ENCODE measurements around the gene KIAA0232.

KIAA0232 gene

DNA sequence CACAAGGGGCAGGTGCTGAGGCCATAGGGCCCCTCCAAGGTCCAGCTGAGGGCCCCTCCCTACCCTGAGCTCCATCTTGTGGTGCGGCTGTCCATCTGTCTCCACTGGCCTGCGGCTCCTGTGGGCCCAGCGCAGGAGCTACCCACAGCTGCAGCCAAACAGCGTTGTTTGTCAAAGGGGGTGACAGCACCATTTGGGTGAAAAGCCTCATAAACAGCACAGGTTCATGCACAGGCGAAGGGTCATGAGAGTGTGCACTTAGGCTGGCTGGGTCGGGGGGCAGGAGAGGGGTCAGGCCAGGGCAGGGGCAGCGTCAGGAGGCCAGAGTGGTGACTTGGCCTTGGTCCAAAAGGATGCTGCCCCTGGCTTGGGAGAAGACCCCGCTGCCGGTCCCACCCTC is 34.2 kb upstream of the KIAA0232 start:
- H3K27me3 ChIP-seq (ENCODE audit: control insufficient read depth, insufficient read depth, low read length), result no peaks in the 10 kb centered on the region
- no peak overlapping the region for H3K4me3 ChIP-seq (ENCODE audit: low read depth, low read length)
- H3K27ac ChIP-seq, result no peak overlapping the region
- H3K36me3 ChIP-seq (ENCODE audit: control insufficient read depth, insufficient read depth, low read length), result no peaks in the 10 kb centered on the region
- H3K4me1 ChIP-seq, result no peaks in the 10 kb centered on the region
- TF ChIP-seq, protein P1, sequence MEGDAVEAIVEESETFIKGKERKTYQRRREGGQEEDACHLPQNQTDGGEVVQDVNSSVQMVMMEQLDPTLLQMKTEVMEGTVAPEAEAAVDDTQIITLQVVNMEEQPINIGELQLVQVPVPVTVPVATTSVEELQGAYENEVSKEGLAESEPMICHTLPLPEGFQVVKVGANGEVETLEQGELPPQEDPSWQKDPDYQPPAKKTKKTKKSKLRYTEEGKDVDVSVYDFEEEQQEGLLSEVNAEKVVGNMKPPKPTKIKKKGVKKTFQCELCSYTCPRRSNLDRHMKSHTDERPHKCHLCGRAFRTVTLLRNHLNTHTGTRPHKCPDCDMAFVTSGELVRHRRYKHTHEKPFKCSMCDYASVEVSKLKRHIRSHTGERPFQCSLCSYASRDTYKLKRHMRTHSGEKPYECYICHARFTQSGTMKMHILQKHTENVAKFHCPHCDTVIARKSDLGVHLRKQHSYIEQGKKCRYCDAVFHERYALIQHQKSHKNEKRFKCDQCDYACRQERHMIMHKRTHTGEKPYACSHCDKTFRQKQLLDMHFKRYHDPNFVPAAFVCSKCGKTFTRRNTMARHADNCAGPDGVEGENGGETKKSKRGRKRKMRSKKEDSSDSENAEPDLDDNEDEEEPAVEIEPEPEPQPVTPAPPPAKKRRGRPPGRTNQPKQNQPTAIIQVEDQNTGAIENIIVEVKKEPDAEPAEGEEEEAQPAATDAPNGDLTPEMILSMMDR (IDR thresholded peaks at IDR 0.05), result no peak
- no peaks in the 10 kb centered on the region for H3K9me3 ChIP-seq (ENCODE audit: control insufficient read depth, low read length)
- H3K4me2 ChIP-seq (ENCODE audit: low read length), result no peak overlapping the region
- H3K79me2 ChIP-seq, result no peaks in the 10 kb centered on the region
- no peak overlapping the region for H2AFZ ChIP-seq
- H3K9ac ChIP-seq, result no peak overlapping the region

DNA sequence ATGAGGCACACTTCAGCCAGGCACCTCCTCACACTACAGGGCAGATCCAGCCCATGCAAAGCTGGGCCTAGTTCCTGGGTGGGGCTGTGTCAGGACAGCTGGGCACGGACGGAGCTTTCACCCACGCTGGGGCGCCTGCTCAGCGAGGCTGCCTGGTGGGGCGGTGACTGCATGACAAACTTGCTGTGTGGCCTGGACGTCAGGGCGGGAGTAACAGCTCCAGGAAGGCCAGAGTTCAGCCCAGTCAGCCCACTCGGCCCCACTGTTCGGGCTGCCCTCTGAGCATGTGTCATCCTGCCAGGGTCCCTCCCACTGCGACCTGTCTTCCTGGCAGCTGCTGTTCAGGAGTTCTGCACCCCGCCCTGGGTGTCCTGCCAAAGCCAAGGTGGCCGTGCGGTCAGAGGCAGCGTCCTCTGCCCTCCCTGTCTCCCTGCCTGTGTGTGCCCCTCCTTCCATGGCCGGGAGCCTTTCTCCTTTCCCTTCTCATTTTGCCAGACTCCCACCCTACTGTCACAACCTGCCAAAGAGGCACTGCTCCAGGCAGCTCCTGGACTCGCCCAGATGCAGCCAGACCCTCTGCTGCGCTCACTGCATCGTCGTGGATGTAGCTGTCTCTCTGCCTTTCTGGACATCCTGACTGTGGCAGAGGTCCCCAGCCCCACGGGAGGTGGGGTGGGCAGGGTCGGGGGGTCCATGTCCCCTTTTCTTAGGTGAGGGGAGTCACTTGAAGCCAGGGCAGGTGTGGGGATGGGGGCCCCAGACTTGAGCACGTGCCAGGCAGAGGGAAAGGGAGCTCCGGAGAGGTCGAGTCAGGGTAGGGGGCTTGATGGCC is 33.0 kb upstream of the KIAA0232 start:
- Histone ChIP-seq H3K4me2 (ENCODE audit: low read length) (no peak overlapping the region), H3K4me3 (ENCODE audit: low read depth, low read length) (no peak overlapping the region), H3K27me3 (ENCODE audit: control insufficient read depth, insufficient read depth, low read length) (no peaks in the 10 kb centered on the region), H3K79me2 (no peaks in the 10 kb centered on the region), H3K9me3 (ENCODE audit: control insufficient read depth, low read length) (no peaks in the 10 kb centered on the region), H2AFZ (no peak overlapping the region), H3K9ac (no peak overlapping the region), H3K27ac (no peak overlapping the region), H3K36me3 (ENCODE audit: control insufficient read depth, insufficient read depth, low read length) (no peaks in the 10 kb centered on the region), H3K4me1 (no peaks in the 10 kb centered on the region)
- TF ChIP-seq, protein P1 (IDR thresholded peaks at IDR 0.05), result no peak

DNA sequence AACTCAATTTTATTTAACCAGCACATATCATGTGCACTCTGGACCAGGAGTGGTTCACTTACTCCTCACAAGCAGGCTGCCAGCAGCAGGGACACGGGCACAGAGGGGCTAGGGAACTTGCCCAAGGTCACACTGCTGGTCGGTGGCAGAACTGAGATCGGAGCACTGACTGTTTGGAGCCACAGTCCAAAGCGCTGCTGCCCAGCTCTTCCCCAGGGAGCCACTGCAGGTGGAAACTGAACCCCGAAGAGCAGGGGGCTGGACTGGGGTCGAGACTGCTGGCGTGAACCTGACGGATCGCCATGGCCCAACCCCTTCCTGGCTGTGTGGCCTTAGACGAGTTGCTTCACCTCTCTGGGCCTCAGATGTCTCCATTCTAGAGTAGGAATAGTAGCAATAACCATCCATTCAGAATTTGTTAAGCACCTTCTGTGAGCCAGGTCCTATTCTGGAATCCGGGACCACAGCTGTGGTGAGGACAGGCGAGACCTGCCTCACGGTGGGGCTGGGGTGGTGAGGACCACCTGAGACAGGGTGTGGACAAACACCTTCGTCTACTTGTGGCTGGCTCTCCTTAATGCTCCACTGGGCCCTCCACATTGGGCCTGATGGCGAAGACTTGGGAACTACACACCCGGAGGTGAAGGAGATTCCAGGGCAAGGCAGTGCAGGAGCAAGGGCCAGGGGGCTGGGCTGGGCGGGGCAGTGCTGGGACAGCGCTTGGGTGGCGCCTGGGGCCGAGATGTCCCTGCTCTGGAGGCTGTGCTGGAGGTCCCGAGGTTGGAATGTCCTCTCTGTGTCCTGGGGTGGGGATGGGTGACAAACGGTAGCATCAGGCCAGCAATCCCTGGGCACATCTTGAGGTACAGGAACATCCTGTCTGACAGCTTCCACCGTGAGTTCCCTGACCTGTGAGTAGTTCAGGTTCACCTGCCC is 32.0 kb upstream of the KIAA0232 start:
- Histone ChIP-seq H3K36me3 (ENCODE audit: control insufficient read depth, insufficient read depth, low read length) (no peaks in the 10 kb centered on the region), H3K79me2 (no peaks in the 10 kb centered on the region), H3K4me3 (ENCODE audit: low read depth, low read length) (no peak overlapping the region), H3K9me3 (ENCODE audit: control insufficient read depth, low read length) (no peaks in the 10 kb centered on the region), H3K27me3 (ENCODE audit: control insufficient read depth, insufficient read depth, low read length) (no peaks in the 10 kb centered on the region), H3K9ac (no peak overlapping the region), H3K27ac (no peak overlapping the region), H2AFZ (no peak overlapping the region), H3K4me1 (no peaks in the 10 kb centered on the region), H3K4me2 (ENCODE audit: low read length) (no peak overlapping the region)
- TF ChIP-seq, protein P1 (IDR thresholded peaks at IDR 0.05), result no peak

DNA sequence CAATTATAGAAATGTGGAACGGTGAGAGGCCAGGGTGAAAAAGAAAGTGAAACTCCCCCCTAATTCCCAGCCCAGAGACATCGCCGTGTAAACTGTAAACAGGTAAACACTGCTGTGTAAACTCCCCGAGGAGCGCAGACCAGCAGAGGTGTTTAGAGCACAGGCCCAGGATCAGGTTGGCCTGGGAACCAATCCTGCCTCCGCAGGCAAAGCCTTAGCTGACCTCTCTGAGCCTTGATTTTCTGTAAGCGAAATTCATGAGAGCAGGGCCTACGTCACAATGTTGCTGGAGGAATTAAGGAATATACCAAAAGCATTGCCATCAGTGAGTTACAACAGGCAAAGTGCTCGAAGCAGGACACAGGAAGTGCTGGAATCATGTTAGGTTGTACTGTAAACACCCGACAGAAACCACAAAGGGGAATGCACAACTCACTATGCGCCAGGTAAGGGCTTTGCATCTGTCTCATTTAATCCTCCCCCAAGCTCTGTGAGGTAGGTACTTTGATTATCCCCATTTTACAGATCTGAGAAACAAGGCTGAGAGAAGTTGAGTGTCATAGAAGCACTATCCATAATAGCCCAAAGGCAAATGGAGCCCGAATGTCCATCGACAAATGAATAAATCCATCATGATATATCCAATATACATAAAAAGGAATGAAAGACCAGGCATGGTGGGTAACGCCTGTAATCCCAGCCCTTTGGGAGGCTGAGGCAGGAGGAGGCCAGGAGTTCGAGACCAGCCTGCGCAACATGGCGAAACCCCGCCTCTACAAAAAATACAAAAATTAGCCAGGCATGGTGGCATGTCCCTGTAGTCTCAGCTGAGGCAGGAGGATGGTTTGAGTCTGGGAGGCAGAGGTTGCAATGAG is 30.7 kb upstream of the KIAA0232 start:
- Histone ChIP-seq H3K27ac (no peak overlapping the region), H3K4me1 (no peaks in the 10 kb centered on the region), H3K4me2 (ENCODE audit: low read length) (no peak overlapping the region), H3K4me3 (ENCODE audit: low read depth, low read length) (no peak overlapping the region), H3K36me3 (ENCODE audit: control insufficient read depth, insufficient read depth, low read length) (no peaks in the 10 kb centered on the region), H3K27me3 (ENCODE audit: control insufficient read depth, insufficient read depth, low read length) (no peaks in the 10 kb centered on the region), H3K9me3 (ENCODE audit: control insufficient read depth, low read length) (no peaks in the 10 kb centered on the region), H3K79me2 (no peaks in the 10 kb centered on the region), H3K9ac (no peak overlapping the region), H2AFZ (no peak overlapping the region)
- TF ChIP-seq, protein P1 (IDR thresholded peaks at IDR 0.05), result no peak

Measured in parathyroid adenoma (tissue), 2 donors.